ENCODE results near the gene RRH. TPM values are rescaled to one million over a fixed set of nuclear protein-coding genes. Genes with fewer than 3 reads are reported as not detected.

RRH gene
- total and polyA plus RNA-seq, 2 of the 13 experiments (the other 11 are each of a cell fraction or from before 2014, with no cell fraction given) = 0.07 to 0.17 TPM

DNA sequence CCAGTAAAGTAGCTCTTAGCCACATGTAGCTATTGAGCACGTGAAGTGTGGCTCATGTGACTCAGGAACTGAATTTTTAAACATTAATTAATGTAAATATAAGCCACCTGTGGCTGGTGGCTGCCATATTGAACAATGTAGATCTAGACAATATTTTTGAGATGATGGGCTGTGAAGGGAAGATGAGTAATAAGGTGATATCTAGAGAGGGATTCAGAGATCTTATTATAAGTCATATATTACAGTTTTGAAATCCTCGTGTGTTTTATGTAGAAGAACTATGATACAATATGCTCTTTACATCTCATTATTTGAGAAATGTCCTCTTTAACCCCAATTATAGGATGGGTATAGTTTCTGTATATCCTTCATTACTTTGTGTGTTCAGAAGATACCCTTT lies 6.6 kb upstream of the RRH start:
- Histone ChIP-seq H3K4me1 (ENCODE audit: insufficient read depth, low read length) (peaks cover 46% of the 10 kb centered on the region), H3K36me3 (replicated peaks in 1 of 2; ENCODE audit: control insufficient read depth in 1 of 2, insufficient read depth in 2 of 2, low read length in 2 of 2) (peaks cover 9 to 57% of the 10 kb centered on the region in 2 experiments; a peak in 4 of 5 replicates), H3K27ac (ENCODE audit: extremely low read length, insufficient read depth, low read length) (no peak overlapping the region), H3K4me3 (replicated peaks in 1 of 3; ENCODE audit: insufficient read depth in 1 of 3, low read depth in 2 of 3, low read length in 3 of 3) (no peak overlapping the region), H3K9ac (ENCODE audit: insufficient read depth, low read depth, low read length) (no peak overlapping the region), H4K20me1 (ENCODE audit: insufficient read depth, low read length) (no peaks in the 10 kb centered on the region), H3K4me2 (ENCODE audit: low read depth, low read length) (no peak overlapping the region), H3K27me3 (ENCODE audit: control insufficient read depth in 1 of 2, insufficient read depth in 2 of 2, low read length in 2 of 2) (no peaks in the 10 kb centered on the region), H3K9me3 (ENCODE audit: low read length) (no peaks in the 10 kb centered on the region), H3K79me2 (ENCODE audit: insufficient read depth, low read length) (peaks cover 25% of the 10 kb centered on the region), H2AFZ (ENCODE audit: low read length) (no peak overlapping the region)
- TF ChIP-seq SALL2 (CRISPR knock-in tag; IDR thresholded peaks at IDR 0.05) (no peak), FOXP1 (IDR thresholded peaks at IDR 0.05) (no peak), FOXP1 (CRISPR knock-in tag; IDR thresholded peaks at IDR 0.05) (no peak), WIZ (CRISPR knock-in tag; IDR thresholded peaks at IDR 0.05) (no peak), ZNF629 (CRISPR knock-in tag; conservative IDR thresholded peaks at IDR 0.05) (no peak), RELA (CRISPR knock-in tag; IDR thresholded peaks at IDR 0.05) (no peak), EEA1 (CRISPR knock-in tag; IDR thresholded peaks at IDR 0.05; ENCODE audit: borderline replicate concordance) (no peak), HNRNPK (IDR thresholded peaks at IDR 0.05; ENCODE audit: low read depth, low read length, poor library complexity, severe bottlenecking) (no peak), ZNF704 (CRISPR knock-in tag; IDR thresholded peaks at IDR 0.05; ENCODE audit: borderline replicate concordance) (no peak), E2F2 (CRISPR knock-in tag; IDR thresholded peaks at IDR 0.05; ENCODE audit: borderline replicate concordance) (no peak), RAD21 (CRISPR knock-in tag; IDR thresholded peaks at IDR 0.05) (no peak), ZNF607 (CRISPR knock-in tag; IDR thresholded peaks at IDR 0.05; ENCODE audit: borderline replicate concordance) (no peak), NR2F6 (IDR thresholded peaks at IDR 0.05) (no peak), NR2F6 (CRISPR knock-in tag; IDR thresholded peaks at IDR 0.05) (no peak), FOXP4 (CRISPR knock-in tag; IDR thresholded peaks at IDR 0.05) (no peak), MAFK (conservative IDR thresholded peaks at IDR 0.05 in 1 of 2, IDR thresholded peaks at IDR 0.05 in 1 of 2; ENCODE audit: low read length in 2 of 2) (no peak), ZNF251 (CRISPR knock-in tag; IDR thresholded peaks at IDR 0.05) (no peak)
- TF ChIP-seq, protein P1, sequence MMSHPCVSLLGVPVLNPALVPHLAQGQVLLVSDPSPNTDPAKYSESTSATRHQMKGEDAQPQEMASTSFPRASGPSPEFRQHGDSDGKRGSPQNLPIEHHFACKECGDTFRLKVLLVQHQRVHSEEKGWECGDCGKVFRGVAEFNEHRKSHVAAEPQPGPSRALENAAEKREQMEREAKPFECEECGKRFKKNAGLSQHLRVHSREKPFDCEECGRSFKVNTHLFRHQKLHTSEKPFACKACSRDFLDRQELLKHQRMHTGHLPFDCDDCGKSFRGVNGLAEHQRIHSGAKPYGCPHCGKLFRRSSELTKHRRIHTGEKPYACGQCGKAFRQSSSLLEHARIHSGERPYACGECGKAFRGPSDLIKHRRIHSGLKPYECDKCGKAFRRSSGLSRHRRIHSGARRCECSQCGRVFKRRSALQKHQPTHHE (CRISPR knock-in tag; IDR thresholded peaks at IDR 0.05; ENCODE audit: borderline replicate concordance) = no peak
- FAIRE-seq (no peak), DNase-seq (ENCODE audit: low spot score) (no peak), ATAC-seq (no peak)
- intact Hi-C loops (cut with micrococcal nuclease; ENCODE audit: unreplicated experiment) (no loop called here), in situ Hi-C loops (cut with HindIII; ENCODE audit: extremely low pct_ligation_motif_present, low pct_unique_long_range_greater_than_20kb) (loop anchor here (25.0 kb wide), 1 partner anchor 259 kb away; the partner anchor contains the start of gene MCUB)
- ChIA-PET POLR2A (no interaction called here), CTCF (ENCODE audit: low intra/inter-chr PET ratio, low total read pairs) (no interaction called here)
- BruUV-seq (replicated peaks) = no TSS peak
- 97% methylated on average over 2 of the region's 2 CpGs for WGBS (ENCODE audit: low lambda C conversion rate)
